Measurements from ENCODE around the gene SCN2A. TPM values are rescaled to one million over a fixed set of nuclear protein-coding genes. Genes with fewer than 3 reads are reported as not detected.
A peak's percentile ranks its signal among the peaks of the same experiment; 100 is the strongest.

The SCN2A gene
- total RNA-seq, 2 donors from 2014 or later = 0.15 to 0.20 TPM

DNA sequence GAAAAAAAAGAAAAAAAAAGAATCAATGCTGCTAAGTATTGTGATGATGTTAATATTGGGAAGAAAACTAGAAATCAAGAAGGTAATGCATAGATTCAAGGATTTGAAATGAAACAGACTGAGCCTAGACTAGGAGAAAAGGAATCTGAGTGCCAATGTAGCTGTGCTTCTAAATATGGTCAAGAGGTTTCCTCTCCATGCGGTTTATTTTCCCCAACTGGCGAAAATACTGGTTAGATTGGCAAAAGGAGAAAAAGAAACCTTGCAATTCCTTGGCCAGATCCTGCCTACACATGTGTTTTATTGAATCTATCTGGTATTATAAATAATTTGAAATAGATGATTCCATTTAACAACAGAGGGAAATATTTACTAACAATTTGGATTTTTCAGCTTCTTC is 41.0 kb upstream of the SCN2A start:
- peaks cover 6% of the 10 kb centered on the region for H3K4me1 Mint-ChIP-seq
- Histone ChIP-seq H3K36me3 (ENCODE audit: control insufficient read depth, insufficient read depth, low read length) (no peaks in the 10 kb centered on the region), H3K9ac (ENCODE audit: extremely low read depth, low read length, poor library complexity, severe bottlenecking) (no peak overlapping the region), H3K27me3 (ENCODE audit: control insufficient read depth, insufficient read depth, low read length, poor library complexity, severe bottlenecking) (no peaks in the 10 kb centered on the region), H3K4me1 (ENCODE audit: control insufficient read depth, insufficient read depth, low read length) (no peaks in the 10 kb centered on the region), H3K27ac (ENCODE audit: low read depth, low read length) (no peak overlapping the region), H3K4me3 (ENCODE audit: low read length) (no peak overlapping the region), H3K9me3 (ENCODE audit: control insufficient read depth, low read length) (no peaks in the 10 kb centered on the region)
- 85% methylated on average over 2 of the region's 2 CpGs; no CpG with 5 or more reads in 1 of the 2 experiments for WGBS, 2 experiments (ENCODE audit: insufficient coverage in 1 of 2, insufficient read length in 1 of 2)
- TF ChIP-seq, protein P1, sequence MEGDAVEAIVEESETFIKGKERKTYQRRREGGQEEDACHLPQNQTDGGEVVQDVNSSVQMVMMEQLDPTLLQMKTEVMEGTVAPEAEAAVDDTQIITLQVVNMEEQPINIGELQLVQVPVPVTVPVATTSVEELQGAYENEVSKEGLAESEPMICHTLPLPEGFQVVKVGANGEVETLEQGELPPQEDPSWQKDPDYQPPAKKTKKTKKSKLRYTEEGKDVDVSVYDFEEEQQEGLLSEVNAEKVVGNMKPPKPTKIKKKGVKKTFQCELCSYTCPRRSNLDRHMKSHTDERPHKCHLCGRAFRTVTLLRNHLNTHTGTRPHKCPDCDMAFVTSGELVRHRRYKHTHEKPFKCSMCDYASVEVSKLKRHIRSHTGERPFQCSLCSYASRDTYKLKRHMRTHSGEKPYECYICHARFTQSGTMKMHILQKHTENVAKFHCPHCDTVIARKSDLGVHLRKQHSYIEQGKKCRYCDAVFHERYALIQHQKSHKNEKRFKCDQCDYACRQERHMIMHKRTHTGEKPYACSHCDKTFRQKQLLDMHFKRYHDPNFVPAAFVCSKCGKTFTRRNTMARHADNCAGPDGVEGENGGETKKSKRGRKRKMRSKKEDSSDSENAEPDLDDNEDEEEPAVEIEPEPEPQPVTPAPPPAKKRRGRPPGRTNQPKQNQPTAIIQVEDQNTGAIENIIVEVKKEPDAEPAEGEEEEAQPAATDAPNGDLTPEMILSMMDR (conservative IDR thresholded peaks at IDR 0.05) = no peak
- DNase-seq = no peak
- H3K27me3 Mint-ChIP-seq (ENCODE audit: insufficient read depth) = no peaks in the 10 kb centered on the region
- H3K4me3 Mint-ChIP-seq = no peak overlapping the region
- no peaks in the 10 kb centered on the region for H3K36me3 Mint-ChIP-seq (ENCODE audit: low read depth)
- H3K9me3 Mint-ChIP-seq = no peaks in the 10 kb centered on the region
- H3K27ac Mint-ChIP-seq = no peak overlapping the region

DNA sequence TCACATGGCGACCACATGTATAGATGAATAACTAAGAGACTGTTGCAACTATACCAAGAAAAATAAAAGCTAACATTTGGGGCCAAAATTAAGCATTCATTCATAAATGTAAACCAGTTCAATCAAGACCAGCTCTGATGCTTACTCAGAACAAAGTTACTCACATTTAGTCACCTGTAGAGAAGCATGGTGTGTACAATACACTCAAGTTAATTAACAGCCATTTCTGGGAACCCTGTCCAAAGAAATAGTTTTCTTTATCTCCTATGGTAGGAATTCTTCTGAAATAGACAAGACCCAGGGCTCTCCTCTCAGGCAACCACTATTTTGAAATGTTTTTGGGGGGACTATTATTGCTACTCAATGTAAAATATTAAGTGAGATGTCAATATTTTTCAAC is 37.0 kb upstream of the SCN2A start:
- H3K9me3 ChIP-seq (ENCODE audit: control insufficient read depth, low read length) = no peaks in the 10 kb centered on the region
- no peak overlapping the region for H3K4me3 ChIP-seq (ENCODE audit: low read length)
- H3K4me1 ChIP-seq (ENCODE audit: control insufficient read depth, insufficient read depth, low read length) = no peaks in the 10 kb centered on the region
- Mint-ChIP-seq H3K4me1 (peaks cover 3% of the 10 kb centered on the region), H3K27me3 (ENCODE audit: insufficient read depth) (no peaks in the 10 kb centered on the region), H3K9me3 (peaks cover 5% of the 10 kb centered on the region), H3K27ac (no peak overlapping the region), H3K4me3 (no peak overlapping the region), H3K36me3 (ENCODE audit: low read depth) (no peaks in the 10 kb centered on the region)
- no peaks in the 10 kb centered on the region for H3K36me3 ChIP-seq (ENCODE audit: control insufficient read depth, insufficient read depth, low read length)
- H3K27ac ChIP-seq (ENCODE audit: low read depth, low read length) = no peak overlapping the region
- TF ChIP-seq, protein P1 (conservative IDR thresholded peaks at IDR 0.05) = no peak
- H3K27me3 ChIP-seq (ENCODE audit: control insufficient read depth, insufficient read depth, low read length, poor library complexity, severe bottlenecking) = no peaks in the 10 kb centered on the region
- WGBS, 2 experiments (ENCODE audit: insufficient coverage in 1 of 2, insufficient read length in 1 of 2) = 84% methylated on average over 1 of the region's 1 CpG; no CpG with 5 or more reads in 1 of the 2 experiments
- H3K9ac ChIP-seq (ENCODE audit: extremely low read depth, low read length, poor library complexity, severe bottlenecking) = no peak overlapping the region
- no peak for DNase-seq

DNA sequence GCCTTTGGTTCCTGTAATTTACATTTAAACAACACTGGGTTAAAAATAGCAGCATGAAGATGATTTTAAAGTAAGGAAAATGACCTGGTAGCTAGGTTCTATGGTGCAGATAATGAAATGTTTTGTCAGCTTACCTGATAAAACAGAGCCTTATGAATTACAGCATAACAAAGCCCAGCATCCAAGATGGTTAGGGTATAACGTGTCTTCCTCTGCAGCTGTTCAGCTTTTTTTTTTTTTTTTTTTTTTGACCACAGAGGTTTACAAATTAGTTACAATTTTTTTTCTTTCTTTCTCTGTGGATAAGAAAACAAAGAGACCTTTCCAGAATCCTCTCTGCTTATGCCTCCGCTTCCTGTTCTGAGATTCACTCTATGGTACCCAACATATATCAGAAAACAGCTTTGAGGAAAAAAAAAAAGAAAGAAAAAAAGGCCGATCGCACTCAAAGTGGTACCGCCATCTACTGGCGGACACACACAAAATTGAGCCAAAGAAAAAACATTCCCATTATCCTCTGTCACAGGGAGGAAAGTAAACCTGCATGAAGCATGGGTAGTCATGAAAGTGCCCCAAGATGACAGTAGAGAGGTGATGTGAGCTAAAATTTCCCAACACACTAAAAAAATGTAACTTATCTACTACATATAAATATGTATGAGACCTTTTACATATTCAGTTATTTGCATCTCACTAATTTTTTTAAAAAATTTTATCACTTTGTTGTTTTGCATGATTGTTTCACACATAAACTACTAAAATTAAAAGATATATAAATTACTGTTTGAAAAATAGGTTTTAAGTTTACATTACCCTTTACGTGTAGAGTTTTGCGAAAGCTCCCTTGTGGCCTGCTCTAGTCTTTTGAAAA is 35.3 kb upstream of the SCN2A start, which contains the start of gene SCN3A:
SCN3A (minus strand) TSS at position 362 of the 871 bp plus-strand sequence. CDS start 27,656 bp downstream, outside the sequence.
- no peaks in the 10 kb centered on the region for H3K4me1 Mint-ChIP-seq
- peaks cover 5% of the 10 kb centered on the region for H3K9me3 Mint-ChIP-seq
- no peak within 1 kb of the TSS for H3K4me3 Mint-ChIP-seq
- peak; percentile 71 for DNase-seq
- Histone ChIP-seq H3K9me3 (ENCODE audit: control insufficient read depth, low read length) (no peaks in the 10 kb centered on the region), H3K9ac (ENCODE audit: extremely low read depth, low read length, poor library complexity, severe bottlenecking) (no peak within 1 kb of the TSS), H3K4me1 (ENCODE audit: control insufficient read depth, insufficient read depth, low read length) (no peaks in the 10 kb centered on the region), H3K4me3 (ENCODE audit: low read length) (no peak within 1 kb of the TSS), H3K27me3 (ENCODE audit: control insufficient read depth, insufficient read depth, low read length, poor library complexity, severe bottlenecking) (no peaks in the 10 kb centered on the region), H3K27ac (ENCODE audit: low read depth, low read length) (no peak within 1 kb of the TSS), H3K36me3 (ENCODE audit: control insufficient read depth, insufficient read depth, low read length) (no peaks in the 10 kb centered on the region)
- WGBS, 2 experiments (ENCODE audit: insufficient coverage in 1 of 2, insufficient read length in 1 of 2) = 37% methylated on average over 8 of the region's 8 CpGs; no CpG with 5 or more reads in 1 of the 2 experiments
- no peaks in the 10 kb centered on the region for H3K36me3 Mint-ChIP-seq (ENCODE audit: low read depth)
- TF ChIP-seq, protein P1 (conservative IDR thresholded peaks at IDR 0.05) = peak; percentile 91
- H3K27me3 Mint-ChIP-seq (ENCODE audit: insufficient read depth) = no peaks in the 10 kb centered on the region
- no peak within 1 kb of the TSS for H3K27ac Mint-ChIP-seq

All from endodermal cell (in vitro differentiated cells).